ENCODE results near the gene MRAS. TPM values are rescaled to one million over a fixed set of nuclear protein-coding genes. Genes with fewer than 3 reads are reported as not detected.

The MRAS gene
- total RNA-seq, 1 donor from 2014 or later, result 17.2 TPM

DNA sequence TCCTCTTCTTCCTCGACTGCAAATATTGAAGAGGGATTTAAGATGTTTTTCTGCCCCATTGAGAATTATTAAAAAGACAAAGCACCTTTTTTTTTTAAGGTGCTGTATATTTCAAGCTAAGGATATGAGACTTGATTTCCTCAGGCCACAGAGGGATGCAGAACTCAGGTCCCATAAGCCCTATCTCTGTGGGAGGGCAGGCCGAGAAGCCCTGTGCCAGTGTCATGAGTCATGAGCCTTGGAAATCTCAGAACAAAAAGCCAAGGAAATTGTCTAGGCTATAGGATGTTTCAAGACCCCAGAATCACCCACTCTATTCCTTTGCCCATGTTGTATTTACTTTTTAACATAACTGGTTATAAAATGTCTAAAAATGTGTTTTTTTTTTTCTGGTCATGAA is 93.4 kb downstream of the MRAS start:
- no peak overlapping the region for H3K4me3 ChIP-seq (ENCODE audit: low read depth, low read length)
- TF ChIP-seq, protein P1, sequence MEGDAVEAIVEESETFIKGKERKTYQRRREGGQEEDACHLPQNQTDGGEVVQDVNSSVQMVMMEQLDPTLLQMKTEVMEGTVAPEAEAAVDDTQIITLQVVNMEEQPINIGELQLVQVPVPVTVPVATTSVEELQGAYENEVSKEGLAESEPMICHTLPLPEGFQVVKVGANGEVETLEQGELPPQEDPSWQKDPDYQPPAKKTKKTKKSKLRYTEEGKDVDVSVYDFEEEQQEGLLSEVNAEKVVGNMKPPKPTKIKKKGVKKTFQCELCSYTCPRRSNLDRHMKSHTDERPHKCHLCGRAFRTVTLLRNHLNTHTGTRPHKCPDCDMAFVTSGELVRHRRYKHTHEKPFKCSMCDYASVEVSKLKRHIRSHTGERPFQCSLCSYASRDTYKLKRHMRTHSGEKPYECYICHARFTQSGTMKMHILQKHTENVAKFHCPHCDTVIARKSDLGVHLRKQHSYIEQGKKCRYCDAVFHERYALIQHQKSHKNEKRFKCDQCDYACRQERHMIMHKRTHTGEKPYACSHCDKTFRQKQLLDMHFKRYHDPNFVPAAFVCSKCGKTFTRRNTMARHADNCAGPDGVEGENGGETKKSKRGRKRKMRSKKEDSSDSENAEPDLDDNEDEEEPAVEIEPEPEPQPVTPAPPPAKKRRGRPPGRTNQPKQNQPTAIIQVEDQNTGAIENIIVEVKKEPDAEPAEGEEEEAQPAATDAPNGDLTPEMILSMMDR (conservative IDR thresholded peaks at IDR 0.05; ENCODE audit: low read depth, low read length), result no peak
- DNase-seq (ENCODE audit: low read depth), result no peak

DNA sequence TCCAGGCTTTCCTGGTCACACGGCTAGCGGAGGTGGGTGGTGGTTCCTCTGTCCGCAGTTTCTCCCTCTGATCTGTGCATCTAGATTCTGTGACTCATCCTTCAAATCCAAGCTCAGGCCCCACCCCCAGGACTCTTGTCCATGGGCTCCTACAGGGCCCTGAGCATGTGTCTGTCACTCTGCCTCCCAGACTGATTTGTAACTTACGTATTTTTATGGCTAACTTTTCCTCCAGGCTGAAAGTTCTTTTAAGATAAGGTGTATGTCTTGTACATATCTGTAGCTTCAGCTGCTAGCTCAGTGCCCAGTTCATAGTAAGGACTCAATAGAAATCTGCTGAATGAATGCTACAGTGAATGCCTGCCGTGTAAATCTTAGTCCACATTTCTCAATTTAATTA is 94.1 kb downstream of the MRAS start:
- no peak for DNase-seq (ENCODE audit: low read depth)
- no peak overlapping the region for H3K4me3 ChIP-seq (ENCODE audit: low read depth, low read length)
- TF ChIP-seq, protein P1 (conservative IDR thresholded peaks at IDR 0.05; ENCODE audit: low read depth, low read length), result no peak

DNA sequence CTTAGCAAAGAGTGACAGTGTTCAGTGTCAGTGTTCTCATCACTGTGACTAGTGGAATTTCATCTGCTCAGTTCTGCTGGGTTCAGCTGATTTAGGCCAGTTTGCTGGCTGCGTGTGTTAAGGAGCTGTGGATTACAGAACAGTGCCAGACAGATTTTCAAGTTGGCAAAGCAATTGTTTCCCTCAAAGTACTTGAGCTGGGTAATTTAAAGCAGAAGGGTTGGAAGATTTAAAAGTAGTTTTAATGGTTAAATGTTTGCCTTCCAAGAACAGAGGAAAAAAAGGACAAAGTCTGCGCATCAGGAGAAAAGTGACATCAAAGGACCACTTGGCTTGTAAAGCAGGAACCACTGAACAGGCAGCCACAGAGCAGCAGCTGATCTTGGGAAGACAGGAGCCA is 94.7 kb downstream of the MRAS start:
- no peak overlapping the region for H3K4me3 ChIP-seq (ENCODE audit: low read depth, low read length)
- no peak for DNase-seq (ENCODE audit: low read depth)
- TF ChIP-seq, protein P1 (conservative IDR thresholded peaks at IDR 0.05; ENCODE audit: low read depth, low read length), result no peak

DNA sequence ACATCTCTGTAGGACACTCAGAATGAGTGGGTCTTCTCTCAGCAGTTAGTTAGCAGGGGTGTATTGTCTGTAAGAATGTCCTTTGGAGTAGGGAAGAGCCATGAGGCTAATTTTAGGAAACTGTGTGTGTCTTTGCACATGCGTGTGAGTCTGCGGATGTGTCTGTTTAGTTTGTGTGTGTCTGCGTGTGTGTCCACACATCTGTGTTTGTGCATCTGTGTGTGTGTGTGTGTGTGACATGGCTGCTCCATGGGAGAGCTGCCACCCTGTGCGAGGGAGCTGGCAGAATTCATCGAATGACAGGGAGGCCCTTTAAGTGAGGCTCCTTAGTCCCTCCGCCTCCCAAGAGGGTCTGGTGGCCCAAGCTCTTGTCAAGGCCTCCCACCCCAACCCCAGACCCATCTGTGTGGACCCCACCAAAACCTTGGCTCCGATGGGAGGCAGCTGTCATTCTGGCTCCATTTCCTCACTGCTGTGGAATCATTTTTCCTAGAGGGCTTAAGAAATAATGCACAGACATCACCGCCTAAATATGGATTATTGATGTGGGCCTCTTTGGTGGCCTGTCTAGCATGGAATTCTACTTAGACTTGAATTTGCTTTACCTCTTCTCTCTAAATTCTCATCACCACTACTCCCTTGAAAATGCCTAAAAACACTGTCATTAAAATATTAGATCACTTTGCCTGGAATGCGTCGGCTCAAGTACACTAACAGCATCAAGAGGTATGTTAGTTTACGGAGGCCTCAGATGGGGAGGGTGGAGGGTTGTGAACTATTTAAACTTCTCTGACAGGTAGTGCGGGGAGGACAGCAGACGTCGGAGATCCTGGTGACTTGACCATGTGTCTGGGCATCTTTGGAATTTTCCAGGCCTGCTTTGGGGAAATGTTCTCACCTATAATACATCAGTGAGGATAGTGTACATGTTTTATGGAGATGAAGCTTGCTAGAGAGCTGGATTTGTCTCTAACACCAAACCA is 95.4 kb downstream of the MRAS start:
- no peak overlapping the region for H3K4me3 ChIP-seq (ENCODE audit: low read depth, low read length)
- DNase-seq (ENCODE audit: low read depth), result no peak
- TF ChIP-seq, protein P1 (conservative IDR thresholded peaks at IDR 0.05; ENCODE audit: low read depth, low read length), result no peak

DNA sequence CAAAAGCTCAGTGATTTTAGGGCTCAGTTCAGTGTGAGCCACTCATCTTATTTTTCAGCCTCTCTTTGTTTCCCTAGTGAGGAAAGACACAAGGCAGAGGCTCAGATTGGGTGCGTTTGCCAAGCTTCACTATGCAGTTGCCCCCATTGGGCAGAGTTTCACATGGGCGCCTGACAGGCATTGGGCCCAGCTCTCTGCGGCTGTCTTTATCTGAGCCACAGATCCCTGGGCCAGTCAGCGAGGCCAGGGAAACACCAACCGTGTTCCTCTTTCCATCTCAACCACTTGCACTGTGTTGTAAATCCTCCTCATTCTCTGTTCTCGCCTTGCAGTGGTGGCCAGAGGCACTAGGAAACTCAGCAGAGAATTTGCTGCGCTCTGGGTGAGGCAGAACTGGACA is 96.9 kb downstream of the MRAS start:
- H3K4me3 ChIP-seq (ENCODE audit: low read depth, low read length), result no peak overlapping the region
- no peak for DNase-seq (ENCODE audit: low read depth)
- TF ChIP-seq, protein P1 (conservative IDR thresholded peaks at IDR 0.05; ENCODE audit: low read depth, low read length), result no peak

DNA sequence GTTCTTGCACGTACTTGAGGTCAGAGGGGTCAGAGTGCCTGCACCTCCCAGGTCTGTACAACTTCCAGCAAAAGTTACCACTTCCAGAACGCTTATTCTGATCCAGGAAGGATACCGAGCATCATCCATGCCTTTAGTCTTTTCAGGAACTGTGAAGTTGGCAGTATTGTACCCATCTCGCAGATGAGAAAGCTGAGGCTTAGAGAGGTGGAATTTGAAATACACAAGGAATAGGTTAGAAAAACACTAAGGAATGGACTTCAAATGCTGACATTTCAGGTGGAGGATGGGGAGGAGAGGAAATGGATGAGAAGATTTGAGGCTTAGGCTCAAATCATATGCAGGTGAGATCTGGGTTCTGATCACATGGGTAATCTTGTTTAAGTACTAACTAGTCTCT is 97.3 kb downstream of the MRAS start:
- no peak for DNase-seq (ENCODE audit: low read depth)
- TF ChIP-seq, protein P1 (conservative IDR thresholded peaks at IDR 0.05; ENCODE audit: low read depth, low read length), result no peak
- no peak overlapping the region for H3K4me3 ChIP-seq (ENCODE audit: low read depth, low read length)

DNA sequence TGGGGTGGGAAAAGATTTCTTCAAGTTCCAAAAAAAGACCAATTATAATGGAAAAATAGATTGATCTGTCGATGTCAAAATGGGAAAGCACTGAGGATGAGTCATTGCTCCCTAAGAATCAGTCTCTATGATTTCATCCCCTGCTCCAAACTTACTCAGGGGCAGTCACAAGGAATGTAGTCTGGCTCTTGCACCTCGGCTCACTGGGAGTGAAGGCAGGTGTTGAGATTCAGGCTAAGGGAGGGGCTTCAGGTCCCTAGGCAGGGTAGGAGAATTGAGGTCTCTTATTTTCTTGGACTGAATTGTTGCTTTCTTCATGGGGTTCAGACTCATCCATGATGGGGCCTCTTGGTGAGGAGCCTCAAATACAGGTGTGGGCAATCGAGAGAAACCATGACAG is 100.3 kb downstream of the MRAS start:
- H3K4me3 ChIP-seq (ENCODE audit: low read depth, low read length), result no peak overlapping the region
- DNase-seq (ENCODE audit: low read depth), result no peak
- TF ChIP-seq, protein P1 (conservative IDR thresholded peaks at IDR 0.05; ENCODE audit: low read depth, low read length), result no peak

Data from epithelial cell of proximal tubule (primary cell).